ENCODE results near the gene PDE6D.

PDE6D gene

DNA sequence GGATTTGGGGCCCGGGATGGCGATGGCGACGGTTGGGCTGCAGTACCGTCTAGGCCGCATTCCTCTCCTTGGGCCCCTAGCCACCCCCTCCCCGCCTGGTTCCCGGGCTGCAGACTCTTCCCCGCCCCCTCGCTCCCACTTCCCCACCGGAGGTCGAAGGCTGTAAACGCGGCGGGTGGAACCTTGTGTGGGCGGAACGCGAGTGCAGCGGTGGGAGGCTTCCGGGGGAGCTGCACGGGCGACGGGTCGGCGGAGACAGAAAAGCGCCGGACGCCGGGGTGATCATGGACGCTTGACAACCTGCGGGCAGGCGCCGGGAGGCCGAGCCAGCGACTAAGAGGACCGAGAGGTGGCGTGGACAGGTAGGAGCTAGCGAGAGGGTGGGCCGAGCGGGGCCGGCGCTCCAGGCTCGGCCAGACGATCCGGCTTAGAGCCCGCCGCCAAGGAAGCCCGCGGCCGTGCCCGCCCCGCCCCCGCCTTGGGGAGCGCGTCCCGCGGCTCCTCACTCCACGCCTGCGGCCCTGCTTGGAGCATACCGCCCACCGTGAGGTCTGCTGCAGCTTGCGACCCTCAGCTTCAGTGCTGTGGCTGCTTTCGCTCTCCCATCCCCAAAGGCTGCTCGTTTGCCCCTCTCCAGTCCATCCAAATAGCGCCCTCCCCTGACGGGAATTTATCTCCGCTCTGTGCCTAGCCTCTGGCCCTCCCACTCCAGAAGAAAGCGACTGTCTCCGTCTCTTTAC lies 5.3 kb upstream of the PDE6D start, which contains the start of gene COPS7B:
Gene COPS7B (plus strand): TSS at position 269 of the 740 bp plus-strand sequence. CDS start 2,126 bp downstream, outside the sequence.
- Mint-ChIP-seq H3K36me3 (ENCODE audit: low read depth) (peaks cover 5% of the 10 kb centered on the region), H3K4me1 (ENCODE audit: low read depth) (peaks cover 40% of the 10 kb centered on the region), H3K9me3 (no peaks in the 10 kb centered on the region), H3K27ac (peak within 1 kb of the TSS; percentile 83), H3K27me3 (ENCODE audit: low read depth) (no peaks in the 10 kb centered on the region), H3K4me3 (peak within 1 kb of the TSS; percentile 90)
- DNase-seq (ENCODE audit: low spot score) = peak; percentile 85

DNA sequence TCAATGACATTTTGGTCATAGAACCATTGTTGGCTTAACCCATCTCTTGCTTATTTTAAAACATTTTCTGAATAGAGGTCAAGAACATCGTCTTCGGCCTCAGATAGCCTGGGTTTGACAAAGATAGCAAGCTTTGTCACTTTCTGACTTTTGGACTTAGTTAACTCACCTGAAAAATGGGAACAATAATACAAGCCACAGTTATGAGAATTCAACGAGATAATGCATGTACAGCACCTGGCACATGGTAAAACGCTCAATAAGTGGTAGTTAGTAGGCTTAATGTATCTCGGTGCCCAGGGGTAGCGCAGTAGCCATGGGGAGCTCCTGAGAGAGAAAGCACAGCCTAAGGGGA lies 4.7 kb upstream of the PDE6D start:
- Mint-ChIP-seq H3K27ac (peak overlapping the region; percentile 81), H3K9me3 (no peaks in the 10 kb centered on the region), H3K4me3 (peak overlapping the region; percentile 90), H3K36me3 (ENCODE audit: low read depth) (peaks cover 3% of the 10 kb centered on the region), H3K4me1 (ENCODE audit: low read depth) (peaks cover 40% of the 10 kb centered on the region), H3K27me3 (ENCODE audit: low read depth) (no peaks in the 10 kb centered on the region)
- DNase-seq (ENCODE audit: low spot score) = no peak

DNA sequence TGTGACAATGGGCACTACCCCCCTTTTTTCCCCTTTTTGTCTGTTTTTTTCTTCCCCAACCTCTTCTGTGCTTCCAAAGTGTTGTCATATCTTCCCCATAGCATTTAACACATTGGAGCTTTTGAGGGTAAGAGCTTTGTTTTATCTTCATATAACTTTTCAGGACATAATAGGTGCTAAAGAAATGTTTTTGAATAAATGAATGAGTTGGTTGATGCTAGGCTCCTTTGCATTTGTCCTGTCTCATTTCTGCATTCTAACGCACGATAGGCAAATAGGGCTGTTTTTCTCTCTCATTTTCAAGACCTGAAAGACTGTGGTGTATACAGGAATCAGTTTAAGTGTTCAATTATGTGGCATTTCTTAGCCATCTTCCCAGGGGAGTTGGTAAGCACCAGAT lies 4.3 kb upstream of the PDE6D start:
- no peaks in the 10 kb centered on the region for H3K9me3 Mint-ChIP-seq
- H3K4me3 Mint-ChIP-seq = peak overlapping the region; percentile 90
- H3K4me1 Mint-ChIP-seq (ENCODE audit: low read depth) = peaks cover 40% of the 10 kb centered on the region
- no peaks in the 10 kb centered on the region for H3K27me3 Mint-ChIP-seq (ENCODE audit: low read depth)
- H3K36me3 Mint-ChIP-seq (ENCODE audit: low read depth) = peaks cover 3% of the 10 kb centered on the region
- peak overlapping the region; percentile 81 for H3K27ac Mint-ChIP-seq
- no peak for DNase-seq (ENCODE audit: low spot score)

DNA sequence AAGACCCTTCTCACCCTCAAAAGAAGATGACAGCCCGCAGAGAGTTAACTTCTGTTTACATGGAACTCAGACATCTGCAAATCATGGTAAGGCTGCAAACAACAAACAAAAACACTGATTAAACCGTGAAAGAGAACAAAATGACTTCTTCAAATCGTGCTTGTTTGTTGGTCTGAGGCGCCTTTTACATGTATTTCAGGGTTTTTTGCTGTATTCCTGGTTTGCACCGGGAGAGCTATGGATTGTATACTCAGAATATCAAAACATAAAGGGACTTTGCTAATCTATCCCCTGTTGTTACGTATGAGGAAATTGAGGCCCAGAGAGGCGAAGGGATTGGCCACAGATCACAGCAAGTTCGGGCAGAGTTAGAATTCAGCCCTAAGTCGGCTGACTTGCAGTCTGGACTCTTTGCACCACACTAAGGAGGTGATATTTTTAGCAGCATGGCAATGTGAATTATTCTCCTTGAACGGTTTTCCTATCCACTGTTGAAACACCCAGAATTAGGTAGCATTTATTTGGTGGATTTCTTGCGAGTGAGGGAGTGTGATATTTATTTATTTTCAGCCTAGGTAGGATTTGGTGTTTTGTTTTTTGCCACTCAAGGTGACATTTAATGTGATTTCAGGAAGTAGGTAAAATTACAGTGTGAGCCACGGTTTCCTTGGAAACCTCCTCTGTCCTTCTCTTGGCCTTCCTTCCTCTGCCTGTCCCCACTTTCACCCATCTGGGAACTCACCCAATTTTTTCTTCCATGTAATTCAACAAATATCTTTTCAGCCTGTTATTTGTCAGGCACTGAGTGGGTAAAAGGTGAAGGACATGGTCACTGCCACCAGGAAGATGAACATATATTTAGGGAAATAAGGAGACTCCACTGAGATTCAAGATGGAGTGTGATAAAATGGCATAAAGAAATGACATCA lies 980 bp upstream of the PDE6D start:
- no peaks in the 10 kb centered on the region for H3K9me3 Mint-ChIP-seq
- peak overlapping the region; percentile 94 for H3K27ac Mint-ChIP-seq
- peak overlapping the region; percentile 95 for H3K4me3 Mint-ChIP-seq
- no peaks in the 10 kb centered on the region for H3K27me3 Mint-ChIP-seq (ENCODE audit: low read depth)
- peak; percentile 34 for DNase-seq (ENCODE audit: low spot score)
- H3K4me1 Mint-ChIP-seq (ENCODE audit: low read depth) = peaks cover 44% of the 10 kb centered on the region
- peaks cover 15% of the 10 kb centered on the region for H3K36me3 Mint-ChIP-seq (ENCODE audit: low read depth)

DNA sequence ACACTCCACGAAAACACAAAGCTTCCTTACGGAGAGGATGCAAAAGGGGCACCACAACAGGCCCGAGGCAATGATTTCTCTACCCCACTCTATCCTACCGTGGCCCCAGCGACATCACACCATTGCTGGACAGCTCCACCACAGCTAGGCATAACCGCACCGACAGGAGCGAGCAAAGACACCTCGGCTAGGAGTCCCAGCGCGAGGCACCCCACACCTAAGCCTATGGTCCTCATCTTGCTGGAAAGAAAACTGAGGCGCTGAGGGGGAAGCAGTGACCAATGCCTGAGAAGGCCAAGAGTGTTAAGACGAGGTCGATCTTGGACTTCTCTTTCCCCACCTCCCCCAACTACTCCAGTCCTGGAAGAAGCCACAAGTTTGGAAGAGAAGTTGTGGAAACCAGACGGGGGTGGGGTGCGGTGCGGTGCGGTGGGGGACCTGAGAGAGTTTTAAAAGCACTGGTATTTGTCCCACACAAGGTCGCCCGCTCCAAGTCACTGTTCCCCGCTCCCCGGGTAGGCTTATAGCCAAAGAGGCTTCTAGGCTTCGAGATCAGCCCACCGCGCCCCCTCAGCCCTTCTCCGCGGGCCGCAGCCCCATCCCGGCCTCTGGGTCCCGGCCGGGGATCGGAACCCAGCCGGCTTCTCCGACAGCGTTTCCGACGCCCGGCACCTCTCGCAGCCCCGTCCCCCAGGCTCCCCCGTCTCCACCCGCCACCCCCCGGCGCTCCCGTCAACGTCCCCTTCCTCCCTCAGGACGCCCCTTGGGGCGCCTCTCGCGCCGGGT lies 766 bp downstream of the PDE6D start:
- peak; percentile 10 for DNase-seq (ENCODE audit: low spot score)
- no peaks in the 10 kb centered on the region for H3K27me3 Mint-ChIP-seq (ENCODE audit: low read depth)
- peak overlapping the region; percentile 95 for H3K4me3 Mint-ChIP-seq
- H3K4me1 Mint-ChIP-seq (ENCODE audit: low read depth) = peaks cover 37% of the 10 kb centered on the region
- peak overlapping the region; percentile 11 for H3K27ac Mint-ChIP-seq
- H3K9me3 Mint-ChIP-seq = no peaks in the 10 kb centered on the region
- peaks cover 15% of the 10 kb centered on the region for H3K36me3 Mint-ChIP-seq (ENCODE audit: low read depth)

DNA sequence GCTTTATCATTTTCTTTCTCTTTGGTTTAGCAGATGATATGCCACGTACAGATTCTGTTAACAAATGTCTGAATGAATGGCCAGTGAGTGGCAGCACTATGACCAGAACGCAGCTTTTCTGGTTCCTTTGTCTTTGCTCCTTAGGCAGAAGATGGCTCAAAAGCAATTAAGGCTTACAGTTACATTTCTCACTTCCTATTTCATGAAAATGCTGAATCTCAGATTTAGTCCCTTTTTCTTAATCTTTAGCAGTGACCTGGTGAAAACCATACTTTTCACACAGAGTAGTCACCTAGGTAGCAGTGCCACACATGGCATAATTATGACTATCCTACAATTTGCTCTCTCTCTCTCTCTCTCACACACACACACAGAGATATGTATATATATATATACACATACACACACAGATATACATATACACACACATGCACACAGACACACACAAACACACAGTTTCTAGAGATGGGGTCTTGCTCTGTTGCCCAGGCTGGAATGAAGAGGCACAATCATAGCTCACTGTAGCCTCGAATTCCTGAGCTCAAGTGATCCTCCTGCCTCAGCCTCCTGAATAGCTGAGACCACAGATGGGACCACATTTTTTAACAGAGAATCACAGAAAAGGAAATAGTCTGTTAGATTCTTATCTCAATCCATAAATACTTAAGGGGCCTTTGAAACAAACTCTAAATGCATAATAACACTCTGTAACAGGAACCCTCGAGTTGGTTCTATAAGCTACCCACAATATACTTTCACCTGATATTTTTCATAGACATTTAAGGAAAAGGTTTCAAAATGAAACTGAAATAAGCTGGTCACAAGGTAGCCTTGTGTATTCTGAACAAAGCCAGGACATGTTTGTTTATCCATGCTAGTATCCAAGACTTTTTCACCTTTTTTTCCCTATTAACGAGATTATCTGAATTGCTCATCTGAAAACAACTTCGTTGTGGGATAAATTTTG lies 11.6 kb downstream of the PDE6D start:
- no peak overlapping the region for H3K27ac Mint-ChIP-seq
- H3K36me3 Mint-ChIP-seq (ENCODE audit: low read depth) = no peaks in the 10 kb centered on the region

DNA sequence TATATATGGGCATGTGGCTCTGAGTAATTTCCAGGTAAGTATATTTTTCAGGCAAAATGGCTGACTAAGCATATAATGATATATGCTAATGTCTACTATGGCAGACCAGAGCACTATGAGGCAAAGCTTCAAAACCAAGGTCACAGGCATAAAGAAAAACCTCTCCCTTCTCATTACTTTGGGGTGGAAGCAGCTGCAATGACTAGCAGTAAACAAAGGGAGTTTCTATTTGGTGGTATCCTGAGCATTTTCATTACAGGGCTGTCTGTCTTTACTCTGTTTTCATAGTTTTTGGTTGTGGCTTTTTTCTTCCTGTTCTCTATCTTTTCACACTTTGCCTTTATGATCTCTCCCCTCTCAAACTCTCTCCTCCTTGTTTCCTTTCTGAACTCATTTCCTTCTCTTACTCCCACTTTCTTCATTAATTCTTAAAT lies 15.6 kb downstream of the PDE6D start:
- DNase-seq (ENCODE audit: low spot score) = no peak
- H3K27ac Mint-ChIP-seq = peak overlapping the region; percentile 21
- H3K27me3 Mint-ChIP-seq (ENCODE audit: low read depth) = no peaks in the 10 kb centered on the region
- H3K4me3 Mint-ChIP-seq = no peak overlapping the region
- peaks cover 33% of the 10 kb centered on the region for H3K4me1 Mint-ChIP-seq (ENCODE audit: low read depth)
- no peaks in the 10 kb centered on the region for H3K36me3 Mint-ChIP-seq (ENCODE audit: low read depth)
- H3K9me3 Mint-ChIP-seq = no peaks in the 10 kb centered on the region

More for the DNA sequence above, 11.6 kb downstream of the PDE6D start:
- H3K4me1 Mint-ChIP-seq (ENCODE audit: low read depth) = peaks cover 28% of the 10 kb centered on the region
- H3K27me3 Mint-ChIP-seq (ENCODE audit: low read depth) = no peaks in the 10 kb centered on the region
- no peak for DNase-seq (ENCODE audit: low spot score)
- H3K9me3 Mint-ChIP-seq = no peaks in the 10 kb centered on the region
- no peak overlapping the region for H3K4me3 Mint-ChIP-seq

DNA sequence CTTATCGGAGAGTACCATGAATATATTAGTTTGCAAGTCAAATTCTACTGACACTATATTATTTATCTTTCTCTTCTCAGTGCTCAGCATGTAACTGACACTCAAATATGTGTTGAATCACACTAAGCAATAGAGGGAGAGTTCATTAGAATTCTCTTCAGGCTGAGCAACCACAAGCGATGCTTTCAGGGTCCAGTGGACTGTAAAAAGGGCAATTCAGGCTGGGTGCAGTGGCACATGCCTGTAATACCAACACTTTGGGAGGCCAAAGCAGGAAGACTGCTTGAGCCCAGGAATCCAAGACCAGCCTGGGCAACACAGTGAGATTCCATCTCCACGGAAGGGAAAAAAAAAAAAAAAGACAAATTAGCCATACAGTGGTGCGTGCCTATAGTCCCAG lies 16.3 kb downstream of the PDE6D start:
- Mint-ChIP-seq H3K27me3 (ENCODE audit: low read depth) (no peaks in the 10 kb centered on the region), H3K4me1 (ENCODE audit: low read depth) (peaks cover 29% of the 10 kb centered on the region), H3K27ac (no peak overlapping the region), H3K4me3 (no peak overlapping the region), H3K9me3 (no peaks in the 10 kb centered on the region), H3K36me3 (ENCODE audit: low read depth) (no peaks in the 10 kb centered on the region)
- DNase-seq (ENCODE audit: low spot score) = no peak

DNA sequence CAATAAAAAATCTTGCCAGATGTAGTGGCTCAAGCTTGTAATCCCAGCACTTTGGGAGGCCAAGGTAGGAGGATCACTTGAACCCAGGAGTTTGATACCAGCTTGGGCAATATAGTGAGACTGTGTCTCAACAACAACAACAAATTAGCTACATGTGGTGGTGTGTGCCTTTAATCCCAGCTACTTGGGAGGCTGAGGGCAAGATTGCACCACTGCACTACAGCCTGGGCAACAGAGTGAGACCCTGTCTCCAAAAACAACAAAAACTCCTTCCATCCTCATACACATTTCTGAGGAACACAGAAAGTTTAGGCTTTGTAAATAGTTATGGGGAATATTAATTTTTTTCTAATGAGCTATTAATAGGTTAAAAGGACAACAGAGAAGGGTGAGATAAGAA lies 17.0 kb downstream of the PDE6D start:
- Mint-ChIP-seq H3K4me3 (no peak overlapping the region), H3K4me1 (ENCODE audit: low read depth) (peaks cover 22% of the 10 kb centered on the region), H3K9me3 (no peaks in the 10 kb centered on the region), H3K27me3 (ENCODE audit: low read depth) (no peaks in the 10 kb centered on the region), H3K36me3 (ENCODE audit: low read depth) (no peaks in the 10 kb centered on the region), H3K27ac (no peak overlapping the region)
- DNase-seq (ENCODE audit: low spot score) = no peak

DNA sequence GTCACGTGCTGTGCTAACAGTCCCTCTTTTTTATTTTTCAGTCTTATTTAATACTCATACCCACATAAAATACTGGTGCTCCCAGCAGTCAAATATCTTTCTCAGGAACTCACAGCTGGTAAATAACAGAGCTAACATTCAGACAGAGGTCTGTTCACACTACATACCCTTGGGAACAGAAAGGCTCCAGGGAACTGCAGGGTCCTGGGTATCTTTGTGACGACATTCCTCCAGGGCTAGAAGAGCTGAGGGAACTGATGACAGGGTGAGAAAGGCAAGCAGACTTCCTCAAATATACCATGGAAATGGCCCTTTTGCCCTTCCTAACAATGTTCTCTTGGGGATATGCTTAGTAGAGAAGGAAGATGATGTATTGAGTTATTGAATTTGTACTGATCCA lies 19.3 kb downstream of the PDE6D start:
- no peak overlapping the region for H3K4me3 Mint-ChIP-seq
- no peak overlapping the region for H3K27ac Mint-ChIP-seq
- H3K9me3 Mint-ChIP-seq = no peaks in the 10 kb centered on the region
- DNase-seq (ENCODE audit: low spot score) = no peak
- peaks cover 21% of the 10 kb centered on the region for H3K4me1 Mint-ChIP-seq (ENCODE audit: low read depth)
- H3K36me3 Mint-ChIP-seq (ENCODE audit: low read depth) = no peaks in the 10 kb centered on the region
- H3K27me3 Mint-ChIP-seq (ENCODE audit: low read depth) = no peaks in the 10 kb centered on the region

DNA sequence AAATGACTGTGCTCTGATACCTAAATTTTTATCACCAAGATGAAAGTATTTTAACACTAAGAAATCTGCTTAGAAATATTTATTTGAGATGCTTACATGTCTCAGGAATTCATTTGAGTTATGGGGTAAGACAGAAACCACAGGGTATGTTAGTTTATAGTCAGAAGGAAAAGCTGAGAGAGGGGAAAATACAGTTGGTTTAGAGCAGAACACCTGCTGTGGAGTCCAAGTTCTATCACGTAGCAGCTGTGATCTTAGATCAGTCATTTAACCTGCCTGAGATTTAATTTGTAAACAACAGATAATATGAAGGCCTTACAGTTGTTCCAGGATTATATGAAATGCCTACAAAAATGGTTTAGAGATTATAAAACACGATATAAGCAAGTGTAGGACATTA lies 29.0 kb downstream of the PDE6D start:
- DNase-seq (ENCODE audit: low spot score) = no peak
- Mint-ChIP-seq H3K4me3 (no peak overlapping the region), H3K27me3 (ENCODE audit: low read depth) (no peaks in the 10 kb centered on the region), H3K36me3 (ENCODE audit: low read depth) (no peaks in the 10 kb centered on the region), H3K4me1 (ENCODE audit: low read depth) (no peaks in the 10 kb centered on the region), H3K9me3 (no peaks in the 10 kb centered on the region), H3K27ac (no peak overlapping the region)

DNA sequence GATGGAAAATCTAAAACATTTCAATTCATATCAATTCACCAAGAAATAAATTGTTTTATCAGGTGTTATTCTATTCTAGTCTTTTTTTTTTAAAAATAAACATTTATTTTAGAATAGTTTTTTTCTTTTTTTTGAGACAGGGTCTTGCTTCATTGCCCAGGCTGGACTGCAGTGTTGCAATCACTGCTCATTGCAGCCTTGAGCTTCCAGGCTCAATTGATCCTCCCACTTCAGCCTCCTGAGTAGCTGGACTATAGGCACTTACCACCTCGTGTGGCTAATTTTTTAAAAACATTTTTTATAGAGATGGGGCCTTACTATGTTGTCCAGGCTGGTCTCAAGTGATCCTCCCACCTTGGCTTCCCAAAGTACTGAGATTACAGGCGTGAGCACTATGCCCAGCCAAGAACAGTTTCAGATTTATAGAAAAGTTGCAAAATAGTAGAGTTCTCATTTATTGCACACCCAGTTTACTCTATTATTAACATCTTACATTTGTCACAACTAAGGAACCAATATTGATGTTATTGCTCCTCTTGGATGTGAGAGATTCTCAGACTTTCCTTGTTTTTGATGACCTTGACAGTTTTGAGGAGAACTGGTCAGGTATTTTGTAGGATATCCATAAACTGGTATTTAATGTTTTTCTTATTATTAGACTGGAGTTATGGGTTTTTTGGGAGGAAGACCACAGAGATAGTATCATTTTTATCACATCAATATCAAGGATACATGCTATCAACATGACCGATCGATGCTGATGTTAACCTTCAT lies 29.9 kb downstream of the PDE6D start:
- H3K27me3 Mint-ChIP-seq (ENCODE audit: low read depth) = no peaks in the 10 kb centered on the region
- H3K9me3 Mint-ChIP-seq = no peaks in the 10 kb centered on the region
- no peak for DNase-seq (ENCODE audit: low spot score)
- H3K4me1 Mint-ChIP-seq (ENCODE audit: low read depth) = no peaks in the 10 kb centered on the region
- H3K4me3 Mint-ChIP-seq = no peak overlapping the region
- H3K36me3 Mint-ChIP-seq (ENCODE audit: low read depth) = no peaks in the 10 kb centered on the region
- H3K27ac Mint-ChIP-seq = no peak overlapping the region

All from T-helper 2 cell treated with Interferon-gamma antibody and Interleukin-4, amounts not matched to agents 5 μg/mL and 100 μg/mL, for 36 hours (primary cell).